ENCODE results near the gene TCP1.

Gene TCP1

GRCh38 chr6:159772196-159772595 is 17.2 kb downstream of the TCP1 start:
- no peaks in the 10 kb centered on the region for H3F3A ChIP-seq (ENCODE audit: insufficient read depth, low read length)
- no peaks in the 10 kb centered on the region for H3K79me2 ChIP-seq (ENCODE audit: low read length)
- H3K36me3 ChIP-seq (replicated peaks; ENCODE audit: insufficient read depth, low read length), result no peaks in the 10 kb centered on the region
- H4K20me1 ChIP-seq (ENCODE audit: insufficient read depth, low read length), result no peaks in the 10 kb centered on the region
- H3K4me3 ChIP-seq (ENCODE audit: low read length), result no peak overlapping the region
- no peaks in the 10 kb centered on the region for H3K4me1 ChIP-seq (ENCODE audit: low read length)
- DNase-seq, result no peak
- no peaks in the 10 kb centered on the region for H3K27me3 ChIP-seq (replicated peaks; ENCODE audit: insufficient read depth, low read length)
- no peaks in the 10 kb centered on the region for H3K9me3 ChIP-seq (replicated peaks; ENCODE audit: insufficient read depth, low read length)
- TF ChIP-seq EZH2 (optimal IDR thresholded peaks at IDR 0.05; ENCODE audit: low read depth, low read length) (no peak), CTCF (IDR thresholded peaks at IDR 0.05; ENCODE audit: low read length) (no peak), EZH2phosphoT487 (IDR thresholded peaks at IDR 0.05; ENCODE audit: low read length) (no peak)
- H3K9me2 ChIP-seq (replicated peaks; ENCODE audit: insufficient read depth, low read length), result no peaks in the 10 kb centered on the region
- H3K4me2 ChIP-seq (ENCODE audit: low read depth, low read length), result no peak overlapping the region
- no peak overlapping the region for H3K27ac ChIP-seq (ENCODE audit: low read length)
- H2AFZ ChIP-seq (ENCODE audit: low read length), result no peak overlapping the region
- H3K9ac ChIP-seq (ENCODE audit: low read length), result no peak overlapping the region

DNA sequence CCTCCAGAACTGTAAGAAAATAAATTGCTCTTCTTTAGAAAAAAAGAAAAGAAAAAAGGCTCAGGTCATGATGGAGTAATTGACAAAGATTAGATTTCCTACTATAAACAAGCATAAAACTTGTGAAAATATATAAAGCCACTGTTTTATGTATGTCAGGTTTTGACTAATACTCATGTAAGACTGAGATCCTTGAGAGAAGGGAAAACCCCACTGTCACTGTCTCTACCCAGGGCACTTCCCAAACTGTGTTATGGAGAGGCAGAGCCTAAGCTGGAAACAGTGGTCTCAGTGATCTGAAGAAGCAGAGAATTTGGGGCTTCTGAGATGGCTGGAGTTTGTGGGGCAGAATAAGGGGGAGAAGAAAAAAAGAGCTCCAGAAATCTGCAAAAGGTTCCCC is 19.9 kb downstream of the TCP1 start:
- Histone ChIP-seq H2AFZ (ENCODE audit: low read length) (no peak overlapping the region), H3K27ac (ENCODE audit: low read length) (no peak overlapping the region), H3K79me2 (ENCODE audit: low read length) (no peaks in the 10 kb centered on the region), H3K4me1 (ENCODE audit: low read length) (no peaks in the 10 kb centered on the region), H4K20me1 (ENCODE audit: insufficient read depth, low read length) (no peaks in the 10 kb centered on the region), H3K9me3 (replicated peaks; ENCODE audit: insufficient read depth, low read length) (no peaks in the 10 kb centered on the region), H3K9me2 (replicated peaks; ENCODE audit: insufficient read depth, low read length) (no peaks in the 10 kb centered on the region), H3K9ac (ENCODE audit: low read length) (no peak overlapping the region), H3K4me3 (ENCODE audit: low read length) (no peak overlapping the region), H3K27me3 (replicated peaks; ENCODE audit: insufficient read depth, low read length) (no peaks in the 10 kb centered on the region), H3F3A (ENCODE audit: insufficient read depth, low read length) (no peaks in the 10 kb centered on the region), H3K36me3 (replicated peaks; ENCODE audit: insufficient read depth, low read length) (no peaks in the 10 kb centered on the region), H3K4me2 (ENCODE audit: low read depth, low read length) (no peak overlapping the region)
- no peak for TF ChIP-seq CTCF (IDR thresholded peaks at IDR 0.05; ENCODE audit: low read length)
- DNase-seq, result no peak

DNA sequence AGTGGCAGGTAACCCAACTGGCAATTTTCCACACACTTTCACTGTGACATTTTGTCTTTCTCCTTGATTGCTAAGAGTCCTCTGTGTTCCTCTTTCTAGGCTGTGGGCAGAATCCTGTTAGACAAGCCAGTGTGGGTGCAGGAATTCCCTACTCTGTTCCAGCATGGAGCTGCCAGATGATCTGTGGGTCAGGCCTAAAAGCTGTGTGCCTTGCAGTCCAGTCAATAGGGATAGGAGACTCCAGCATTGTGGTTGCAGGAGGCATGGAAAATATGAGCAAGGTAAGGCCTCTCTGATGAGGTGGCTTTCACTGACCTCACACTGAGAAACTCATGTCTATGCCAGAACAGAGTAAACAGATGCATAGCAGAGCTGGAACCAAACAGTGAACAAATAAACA is 22.5 kb downstream of the TCP1 start:
- H3K79me2 ChIP-seq (ENCODE audit: low read length), result peaks cover 3% of the 10 kb centered on the region; the same call in 1 of the 2 replicates
- H3K9me3 ChIP-seq (replicated peaks; ENCODE audit: insufficient read depth, low read length), result no peaks in the 10 kb centered on the region
- no peaks in the 10 kb centered on the region for H3K36me3 ChIP-seq (replicated peaks; ENCODE audit: insufficient read depth, low read length)
- no peak overlapping the region for H3K9ac ChIP-seq (ENCODE audit: low read length)
- no peak overlapping the region for H3K4me3 ChIP-seq (ENCODE audit: low read length)
- TF ChIP-seq EZH2 (optimal IDR thresholded peaks at IDR 0.05; ENCODE audit: low read depth, low read length) (no peak), CTCF (IDR thresholded peaks at IDR 0.05; ENCODE audit: low read length) (no peak), EZH2phosphoT487 (IDR thresholded peaks at IDR 0.05; ENCODE audit: low read length) (no peak)
- H3K4me1 ChIP-seq (ENCODE audit: low read length), result no peaks in the 10 kb centered on the region
- no peak overlapping the region for H3K27ac ChIP-seq (ENCODE audit: low read length)
- H3K4me2 ChIP-seq (ENCODE audit: low read depth, low read length), result no peak overlapping the region
- H4K20me1 ChIP-seq (ENCODE audit: insufficient read depth, low read length), result no peaks in the 10 kb centered on the region
- DNase-seq, result no peak
- H3F3A ChIP-seq (ENCODE audit: insufficient read depth, low read length), result no peaks in the 10 kb centered on the region
- H3K27me3 ChIP-seq (replicated peaks; ENCODE audit: insufficient read depth, low read length), result no peaks in the 10 kb centered on the region
- H2AFZ ChIP-seq (ENCODE audit: low read length), result no peak overlapping the region
- H3K9me2 ChIP-seq (replicated peaks; ENCODE audit: insufficient read depth, low read length), result no peaks in the 10 kb centered on the region
